GM19023 (cell line): ENCODE data around the gene RAX.
"Not testable (repeated sequence)": the region's sequence is repeated elsewhere in the genome, so short reads cannot be mapped to it uniquely, and the experiment has no call there.

Source experiments
- ATAC-seq: cut with Tn5 transposase; IDR thresholded peaks from one replicate; pipeline ENCODE4 v1.9.1; 2021; ENCODE audit warnings: mild to moderate bottlenecking, moderate library complexity; ENCODE audit not compliant: unreplicated experiment

The RAX gene

GRCh38 chr18:59273759-59274532, 692 bp upstream of the RAX start:
- no peak for ATAC-seq

GRCh38 chr18:59272221-59272888, 899 bp downstream of the RAX start:
- no peak for ATAC-seq

- no peak for ATAC-seq
These were observed 1.5 kb downstream of the RAX start for GRCh38 chr18:59271606-59272220.

GRCh38 chr18:59270689-59271257, 2.5 kb downstream of the RAX start:
- ATAC-seq = no peak

- ATAC-seq = no peak
These were observed 3.6 kb downstream of the RAX start for GRCh38 chr18:59269563-59270119.

GRCh38 chr18:59268721-59269562, 4.3 kb downstream of the RAX start:
- no peak for ATAC-seq

- ATAC-seq = no peak
These were observed 5.0 kb downstream of the RAX start for GRCh38 chr18:59268127-59268720.

GRCh38 chr18:59267503-59268126, 5.6 kb downstream of the RAX start:
- no peak for ATAC-seq

- ATAC-seq = no peak
These were observed 6.3 kb downstream of the RAX start for GRCh38 chr18:59266886-59267502.

GRCh38 chr18:59266459-59266858, 6.8 kb downstream of the RAX start:
- ATAC-seq = no peak

GRCh38 chr18:59265974-59266369, 7.3 kb downstream of the RAX start:
- no peak for ATAC-seq

GRCh38 chr18:59265246-59265973, 7.8 kb downstream of the RAX start:
- peak; percentile 65 for ATAC-seq

- ATAC-seq = no peak
These were observed 8.5 kb downstream of the RAX start for GRCh38 chr18:59264651-59265245.

- ATAC-seq = no peak
These were observed 9.1 kb downstream of the RAX start for GRCh38 chr18:59264121-59264571.

GRCh38 chr18:59263661-59264060, 9.6 kb downstream of the RAX start:
- ATAC-seq = no peak

GRCh38 chr18:59262243-59262642, 11.0 kb downstream of the RAX start:
- not testable (repeated sequence) for ATAC-seq

- ATAC-seq = not testable (repeated sequence)
These were observed 11.4 kb downstream of the RAX start for GRCh38 chr18:59261842-59262241.

- not testable (repeated sequence) for ATAC-seq
These were observed 17.8 kb downstream of the RAX start for GRCh38 chr18:59255491-59255890.
